ENCODE data around the gene TRAF7.
"Not testable (repeated sequence)": the region's sequence is repeated elsewhere in the genome, so short reads cannot be mapped to it uniquely, and the experiment has no call there.

DNA sequence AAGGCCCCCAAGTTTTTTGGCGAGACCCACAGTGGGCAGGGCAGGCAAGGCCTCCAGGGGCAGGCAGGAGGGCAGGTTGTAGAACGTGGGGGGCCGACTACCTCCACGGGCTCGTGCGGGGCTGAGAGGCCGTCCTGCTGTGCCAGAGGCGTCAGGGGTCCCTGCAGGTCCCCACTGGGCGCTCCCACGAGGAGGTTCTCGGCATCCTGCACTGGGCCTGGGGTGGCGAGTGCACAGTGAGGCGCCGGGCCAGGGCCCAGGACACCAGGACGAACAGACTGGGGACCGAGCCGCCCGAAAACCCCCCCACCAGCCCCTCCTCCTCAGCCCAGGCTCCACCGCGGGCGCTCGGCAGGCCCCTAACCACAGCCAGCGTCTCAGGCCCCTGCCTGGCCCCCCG, 39.2 kb upstream of the TRAF7 start:
- TF ChIP-seq, protein P1, sequence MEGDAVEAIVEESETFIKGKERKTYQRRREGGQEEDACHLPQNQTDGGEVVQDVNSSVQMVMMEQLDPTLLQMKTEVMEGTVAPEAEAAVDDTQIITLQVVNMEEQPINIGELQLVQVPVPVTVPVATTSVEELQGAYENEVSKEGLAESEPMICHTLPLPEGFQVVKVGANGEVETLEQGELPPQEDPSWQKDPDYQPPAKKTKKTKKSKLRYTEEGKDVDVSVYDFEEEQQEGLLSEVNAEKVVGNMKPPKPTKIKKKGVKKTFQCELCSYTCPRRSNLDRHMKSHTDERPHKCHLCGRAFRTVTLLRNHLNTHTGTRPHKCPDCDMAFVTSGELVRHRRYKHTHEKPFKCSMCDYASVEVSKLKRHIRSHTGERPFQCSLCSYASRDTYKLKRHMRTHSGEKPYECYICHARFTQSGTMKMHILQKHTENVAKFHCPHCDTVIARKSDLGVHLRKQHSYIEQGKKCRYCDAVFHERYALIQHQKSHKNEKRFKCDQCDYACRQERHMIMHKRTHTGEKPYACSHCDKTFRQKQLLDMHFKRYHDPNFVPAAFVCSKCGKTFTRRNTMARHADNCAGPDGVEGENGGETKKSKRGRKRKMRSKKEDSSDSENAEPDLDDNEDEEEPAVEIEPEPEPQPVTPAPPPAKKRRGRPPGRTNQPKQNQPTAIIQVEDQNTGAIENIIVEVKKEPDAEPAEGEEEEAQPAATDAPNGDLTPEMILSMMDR (IDR thresholded peaks at IDR 0.05): not testable (repeated sequence)
- TF ChIP-seq POLR2A (IDR thresholded peaks at IDR 0.05; ENCODE audit: low read depth); POLR2AphosphoS5 (IDR thresholded peaks at IDR 0.05); EP300 (IDR thresholded peaks at IDR 0.05): not testable (repeated sequence)
